ENCODE measurements around the gene SS18.
A peak's percentile ranks its signal among the peaks of the same experiment; 100 is the strongest.

Gene SS18

DNA sequence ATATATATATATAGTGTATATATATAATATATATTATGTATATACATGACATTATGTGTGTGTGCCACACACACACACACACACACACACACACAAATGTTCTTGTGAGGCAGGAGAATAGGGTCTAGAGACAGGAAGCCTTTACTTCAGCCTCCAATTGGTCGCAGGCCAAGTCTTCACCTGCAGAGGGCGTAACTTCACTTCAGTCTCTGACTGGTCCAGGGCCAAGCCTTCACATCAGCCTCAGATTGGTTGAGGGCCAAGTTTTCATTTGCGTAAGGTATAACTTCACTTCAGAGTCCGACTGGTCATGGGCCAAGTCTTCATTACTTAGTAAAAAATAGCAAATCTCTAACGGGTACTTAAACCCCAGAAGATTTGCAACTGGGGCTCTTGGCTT, 13.2 kb upstream of the SS18 start:
- H3K9ac ChIP-seq (ENCODE audit: low read length in 2 of 2), result no peak overlapping the region
- no peaks in the 10 kb centered on the region for H3K9me3 ChIP-seq (ENCODE audit: control insufficient read depth in 2 of 2, low read length in 2 of 2)
- H3K27ac ChIP-seq (ENCODE audit: low read length), result no peak overlapping the region
- no peaks in the 10 kb centered on the region for H3K36me3 ChIP-seq (ENCODE audit: control insufficient read depth in 2 of 2, insufficient read depth in 2 of 2, low read length in 2 of 2)
- H3K27me3 ChIP-seq (ENCODE audit: control insufficient read depth in 1 of 2, insufficient read depth in 2 of 2, low read length in 2 of 2), result no peaks in the 10 kb centered on the region
- H3K4me1 ChIP-seq (ENCODE audit: control insufficient read depth, insufficient read depth, low read length), result no peaks in the 10 kb centered on the region
- no peak overlapping the region for H3K4me3 ChIP-seq (ENCODE audit: low read length in 2 of 2)

DNA sequence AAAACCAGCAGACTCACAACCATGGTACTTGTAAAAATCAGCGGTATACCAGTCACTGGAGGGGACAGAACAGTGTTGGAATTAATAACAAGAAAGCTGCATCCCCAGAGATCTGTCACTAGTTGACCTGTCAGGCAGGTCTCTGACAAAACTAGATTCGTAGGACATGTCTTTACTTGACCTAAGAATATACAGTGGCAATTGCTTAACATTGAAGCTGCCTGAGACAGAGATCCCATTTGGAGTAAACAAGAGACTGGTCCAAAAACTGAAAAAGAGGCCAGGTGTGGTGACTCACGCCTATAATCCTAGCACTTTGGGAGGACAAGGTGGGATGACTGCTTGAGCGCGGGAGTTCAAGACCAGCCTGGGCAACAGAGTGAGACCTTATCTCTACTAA, 7.2 kb upstream of the SS18 start:
- Histone ChIP-seq H3K9me3 (ENCODE audit: control insufficient read depth in 2 of 2, low read length in 2 of 2) (no peaks in the 10 kb centered on the region), H3K27ac (ENCODE audit: low read length) (no peak overlapping the region), H3K9ac (ENCODE audit: low read length in 2 of 2) (no peak overlapping the region), H3K4me3 (ENCODE audit: low read length in 2 of 2) (no peak overlapping the region), H3K4me1 (ENCODE audit: control insufficient read depth, insufficient read depth, low read length) (no peaks in the 10 kb centered on the region), H3K27me3 (ENCODE audit: control insufficient read depth in 1 of 2, insufficient read depth in 2 of 2, low read length in 2 of 2) (no peaks in the 10 kb centered on the region), H3K36me3 (ENCODE audit: control insufficient read depth in 2 of 2, insufficient read depth in 2 of 2, low read length in 2 of 2) (no peaks in the 10 kb centered on the region)

DNA sequence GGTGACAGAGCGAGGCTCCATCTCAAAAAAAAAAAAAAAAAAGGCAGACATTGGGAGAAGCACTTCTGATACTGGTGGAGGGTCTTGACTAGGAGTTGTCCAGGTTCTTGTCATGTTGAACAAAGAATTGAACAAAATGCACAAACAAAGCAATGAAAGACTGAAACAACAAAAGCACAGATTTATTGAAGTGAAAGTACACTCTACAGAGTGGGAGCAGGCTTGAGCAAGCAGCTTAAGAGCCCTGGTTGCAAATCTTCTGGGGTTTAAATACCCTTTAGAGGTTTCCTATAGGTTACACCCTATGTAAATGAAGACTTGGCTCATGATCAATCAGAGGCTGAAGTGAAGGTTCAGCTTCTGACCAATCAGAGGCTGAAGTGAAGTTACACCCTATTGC, 6.4 kb upstream of the SS18 start:
- no peak overlapping the region for H3K27ac ChIP-seq (ENCODE audit: low read length)
- H3K4me1 ChIP-seq (ENCODE audit: control insufficient read depth, insufficient read depth, low read length), result no peaks in the 10 kb centered on the region
- no peaks in the 10 kb centered on the region for H3K9me3 ChIP-seq (ENCODE audit: control insufficient read depth in 2 of 2, low read length in 2 of 2)
- no peak overlapping the region for H3K4me3 ChIP-seq (ENCODE audit: low read length in 2 of 2)
- H3K36me3 ChIP-seq (ENCODE audit: control insufficient read depth in 2 of 2, insufficient read depth in 2 of 2, low read length in 2 of 2), result no peaks in the 10 kb centered on the region
- H3K9ac ChIP-seq (ENCODE audit: low read length in 2 of 2), result no peak overlapping the region
- no peaks in the 10 kb centered on the region for H3K27me3 ChIP-seq (ENCODE audit: control insufficient read depth in 1 of 2, insufficient read depth in 2 of 2, low read length in 2 of 2)

DNA sequence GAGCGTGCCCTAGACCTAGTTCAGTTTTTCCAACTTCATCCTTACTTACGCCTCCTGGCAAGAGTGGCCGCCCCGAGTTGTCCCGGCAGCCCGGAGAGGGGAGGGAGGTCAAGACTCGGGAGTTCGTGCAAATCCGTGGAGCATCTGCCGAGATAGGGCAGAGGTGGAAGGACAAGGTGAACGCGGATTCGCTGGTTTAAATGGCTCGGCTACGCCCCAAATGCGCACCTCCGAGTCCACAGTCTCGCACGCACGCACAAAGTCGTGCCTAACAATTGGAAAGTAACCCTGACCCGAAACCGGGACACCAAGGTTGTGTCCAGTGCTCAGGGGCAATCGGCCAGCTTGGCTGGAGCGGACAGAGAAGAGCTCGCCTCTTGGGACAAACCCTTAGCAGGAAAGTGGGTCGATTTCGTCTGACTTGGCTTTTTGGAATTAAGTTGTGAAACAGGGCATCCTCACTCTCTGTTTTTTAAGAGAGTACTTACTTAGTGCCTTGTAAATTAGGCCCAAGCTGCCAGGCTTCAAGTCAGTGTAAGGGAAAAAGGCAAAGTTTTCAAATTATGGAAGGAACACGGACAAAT, 726 bp upstream of the SS18 start:
- Histone ChIP-seq H3K36me3 (ENCODE audit: control insufficient read depth in 2 of 2, insufficient read depth in 2 of 2, low read length in 2 of 2) (no peaks in the 10 kb centered on the region), H3K4me1 (ENCODE audit: control insufficient read depth, insufficient read depth, low read length) (no peaks in the 10 kb centered on the region), H3K9me3 (ENCODE audit: control insufficient read depth in 2 of 2, low read length in 2 of 2) (no peaks in the 10 kb centered on the region), H3K27me3 (ENCODE audit: control insufficient read depth in 1 of 2, insufficient read depth in 2 of 2, low read length in 2 of 2) (no peaks in the 10 kb centered on the region), H3K9ac (ENCODE audit: low read length in 2 of 2) (peak overlapping the region; percentile 95), H3K27ac (ENCODE audit: low read length) (peak overlapping the region; percentile 97), H3K4me3 (ENCODE audit: low read length in 2 of 2) (peak overlapping the region; percentile 93 to 96)

DNA sequence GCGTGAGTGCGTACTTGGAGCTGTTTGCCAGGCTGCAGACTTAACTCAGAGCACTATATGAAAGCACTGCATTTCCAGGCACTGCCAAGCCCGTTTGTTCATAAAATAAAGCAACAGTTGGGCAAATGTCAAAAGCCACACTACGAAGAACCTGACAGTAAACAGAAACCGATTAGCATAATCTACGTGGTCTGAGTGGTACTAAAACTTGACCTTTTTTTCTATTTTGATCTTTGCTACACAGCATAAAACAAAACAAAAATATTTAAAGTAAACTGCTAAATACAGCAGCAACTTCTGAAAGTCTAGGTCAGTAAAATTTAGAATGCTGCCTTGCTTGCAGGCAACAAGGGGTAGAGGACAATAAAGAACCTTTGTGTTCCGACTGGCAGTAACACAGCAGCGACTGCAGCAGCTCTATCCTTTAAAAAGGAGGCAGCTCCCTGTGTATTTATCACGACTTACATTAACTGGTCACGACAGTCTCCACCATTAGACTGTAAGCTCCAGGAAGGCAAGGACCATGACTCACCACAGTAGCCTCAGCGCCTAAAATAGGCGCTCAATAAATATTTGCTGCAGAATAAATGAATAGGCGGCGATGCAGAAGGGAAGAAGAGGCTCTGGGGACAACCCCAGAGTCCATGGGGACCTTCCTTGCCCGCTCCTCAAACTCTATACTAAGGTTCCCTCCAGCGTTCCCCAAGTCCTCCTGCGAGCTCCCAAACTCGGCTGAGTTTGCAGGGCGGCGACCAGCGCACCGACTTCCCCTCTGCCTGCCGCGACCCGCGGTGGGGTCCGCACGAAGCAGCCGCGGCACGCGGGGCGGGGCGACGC, 902 bp downstream of the SS18 start:
- Histone ChIP-seq H3K9ac (ENCODE audit: low read length in 2 of 2) (peak overlapping the region; percentile 95), H3K9me3 (ENCODE audit: control insufficient read depth in 2 of 2, low read length in 2 of 2) (no peaks in the 10 kb centered on the region), H3K27ac (ENCODE audit: low read length) (peak overlapping the region; percentile 97), H3K36me3 (ENCODE audit: control insufficient read depth in 2 of 2, insufficient read depth in 2 of 2, low read length in 2 of 2) (peaks cover 0 to 3% of the 10 kb centered on the region in 2 donors), H3K27me3 (ENCODE audit: control insufficient read depth in 1 of 2, insufficient read depth in 2 of 2, low read length in 2 of 2) (no peaks in the 10 kb centered on the region), H3K4me1 (ENCODE audit: control insufficient read depth, insufficient read depth, low read length) (no peaks in the 10 kb centered on the region), H3K4me3 (ENCODE audit: low read length in 2 of 2) (peak overlapping the region; percentile 93 to 96)

DNA sequence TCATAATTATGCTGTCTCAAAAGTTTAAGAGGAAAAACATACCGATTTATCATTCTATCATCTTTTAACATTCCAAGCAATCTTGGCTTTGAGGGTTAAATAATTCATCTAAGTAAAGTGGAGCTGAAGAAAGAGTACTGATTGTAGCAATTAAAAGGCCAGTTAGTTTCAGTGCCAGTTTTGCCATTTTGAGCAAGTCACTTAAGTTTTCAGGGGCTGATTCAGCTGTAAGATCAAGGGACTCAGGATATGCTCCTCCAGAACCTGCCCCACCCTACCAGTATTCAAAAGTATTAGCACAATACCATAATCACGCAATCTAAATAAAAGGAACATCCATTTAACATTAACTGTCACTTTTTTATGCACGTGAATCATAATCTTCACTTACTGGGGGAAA, 1.9 kb downstream of the SS18 start:
- H3K9me3 ChIP-seq (ENCODE audit: control insufficient read depth in 2 of 2, low read length in 2 of 2), result no peaks in the 10 kb centered on the region
- H3K4me1 ChIP-seq (ENCODE audit: control insufficient read depth, insufficient read depth, low read length), result no peaks in the 10 kb centered on the region
- peak overlapping the region in 1 of 2 donors; percentile 1 for H3K9ac ChIP-seq (ENCODE audit: low read length in 2 of 2)
- peaks cover 2 to 3% of the 10 kb centered on the region in 2 donors for H3K36me3 ChIP-seq (ENCODE audit: control insufficient read depth in 2 of 2, insufficient read depth in 2 of 2, low read length in 2 of 2)
- no peak overlapping the region for H3K27ac ChIP-seq (ENCODE audit: low read length)
- peak overlapping the region; percentile 93 to 96 for H3K4me3 ChIP-seq (ENCODE audit: low read length in 2 of 2)
- no peaks in the 10 kb centered on the region for H3K27me3 ChIP-seq (ENCODE audit: control insufficient read depth in 1 of 2, insufficient read depth in 2 of 2, low read length in 2 of 2)

DNA sequence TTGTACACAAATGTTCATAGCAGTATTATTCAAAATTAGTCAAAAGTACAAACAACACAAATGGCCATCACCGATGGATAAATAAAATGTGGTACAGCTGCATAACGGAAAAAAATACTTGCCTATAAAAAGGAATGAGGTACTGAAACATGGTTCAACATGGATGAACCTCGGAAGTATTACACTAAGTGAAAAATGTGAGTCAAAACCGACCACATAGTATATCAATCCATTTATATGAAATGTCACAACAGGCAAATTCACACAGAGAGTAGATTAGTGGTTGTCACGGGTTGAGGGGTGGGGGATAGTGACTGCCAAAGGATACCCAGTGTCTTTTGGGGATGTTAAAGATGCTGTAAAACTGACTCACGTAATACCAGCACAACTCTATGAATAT, 3.5 kb downstream of the SS18 start:
- H3K27ac ChIP-seq (ENCODE audit: low read length), result no peak overlapping the region
- H3K4me3 ChIP-seq (ENCODE audit: low read length in 2 of 2), result no peak overlapping the region
- H3K36me3 ChIP-seq (ENCODE audit: control insufficient read depth in 2 of 2, insufficient read depth in 2 of 2, low read length in 2 of 2), result peaks cover 3 to 13% of the 10 kb centered on the region in 2 donors
- H3K9me3 ChIP-seq (ENCODE audit: control insufficient read depth in 2 of 2, low read length in 2 of 2), result no peaks in the 10 kb centered on the region
- no peaks in the 10 kb centered on the region for H3K4me1 ChIP-seq (ENCODE audit: control insufficient read depth, insufficient read depth, low read length)
- H3K27me3 ChIP-seq (ENCODE audit: control insufficient read depth in 1 of 2, insufficient read depth in 2 of 2, low read length in 2 of 2), result no peaks in the 10 kb centered on the region
- no peak overlapping the region for H3K9ac ChIP-seq (ENCODE audit: low read length in 2 of 2)

DNA sequence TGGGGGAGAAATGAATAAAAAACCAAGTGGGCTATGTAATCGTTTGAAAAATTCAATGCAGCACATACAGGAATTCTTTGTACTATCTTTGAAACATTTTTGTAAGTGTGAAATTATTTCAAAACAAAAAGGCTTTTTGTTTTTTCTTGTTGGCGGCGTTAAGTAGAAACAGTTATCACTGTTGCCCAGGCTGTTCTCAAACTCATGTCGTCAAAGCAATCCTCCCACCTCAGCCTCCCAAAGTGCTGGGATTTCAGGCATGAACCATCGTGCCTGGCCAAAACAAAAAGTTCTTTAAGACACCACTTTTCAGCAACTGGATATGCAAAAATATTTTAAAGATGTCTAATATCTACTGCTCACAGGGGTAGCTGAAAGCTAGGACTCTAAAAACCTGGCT, 5.4 kb downstream of the SS18 start:
- Histone ChIP-seq H3K4me1 (ENCODE audit: control insufficient read depth, insufficient read depth, low read length) (no peaks in the 10 kb centered on the region), H3K36me3 (ENCODE audit: control insufficient read depth in 2 of 2, insufficient read depth in 2 of 2, low read length in 2 of 2) (peaks cover 3 to 13% of the 10 kb centered on the region in 2 donors), H3K9me3 (ENCODE audit: control insufficient read depth in 2 of 2, low read length in 2 of 2) (no peaks in the 10 kb centered on the region), H3K4me3 (ENCODE audit: low read length in 2 of 2) (no peak overlapping the region), H3K9ac (ENCODE audit: low read length in 2 of 2) (no peak overlapping the region), H3K27ac (ENCODE audit: low read length) (no peak overlapping the region), H3K27me3 (ENCODE audit: control insufficient read depth in 1 of 2, insufficient read depth in 2 of 2, low read length in 2 of 2) (no peaks in the 10 kb centered on the region)

DNA sequence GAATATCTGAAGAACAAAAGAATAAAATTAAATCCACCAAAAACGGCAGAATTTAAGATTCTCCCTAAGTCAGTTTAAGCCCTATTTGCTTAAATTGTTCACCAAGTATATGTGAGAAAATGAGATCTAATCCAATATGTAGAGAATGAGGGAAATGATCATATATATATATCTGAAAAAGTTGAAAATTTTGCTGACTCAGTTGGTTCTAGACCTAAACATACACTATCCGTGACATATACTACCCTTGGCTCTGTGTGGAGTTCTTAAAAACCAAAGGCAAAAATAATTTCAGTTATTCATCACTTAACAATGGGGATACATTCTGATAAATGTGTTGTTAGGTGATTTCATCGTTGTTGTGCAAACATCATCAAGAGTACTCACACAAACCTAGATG, 7.3 kb downstream of the SS18 start:
- H3K36me3 ChIP-seq (ENCODE audit: control insufficient read depth in 2 of 2, insufficient read depth in 2 of 2, low read length in 2 of 2), result peaks cover 3 to 13% of the 10 kb centered on the region in 2 donors

DNA sequence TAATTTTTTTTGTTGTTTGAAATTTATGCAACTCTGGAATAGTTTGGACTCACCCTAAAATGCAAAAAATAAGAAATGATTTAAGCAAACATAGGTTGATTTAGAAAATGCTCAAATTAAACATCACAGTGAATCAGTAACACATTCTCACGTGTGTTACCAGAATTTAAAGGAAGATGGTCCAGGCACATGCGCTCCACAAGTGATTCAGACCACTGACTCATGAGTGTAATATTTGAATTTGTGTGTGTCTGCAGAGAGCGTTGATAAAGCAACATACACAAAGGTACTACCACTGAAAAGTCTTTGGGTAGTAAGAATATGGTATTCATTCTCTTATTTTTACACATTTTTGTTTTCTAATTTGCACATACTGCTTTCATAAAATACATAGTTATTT, 7.9 kb downstream of the SS18 start:
- Histone ChIP-seq H3K9me3 (ENCODE audit: control insufficient read depth in 2 of 2, low read length in 2 of 2) (no peaks in the 10 kb centered on the region), H3K9ac (ENCODE audit: low read length in 2 of 2) (no peak overlapping the region), H3K27me3 (ENCODE audit: control insufficient read depth in 1 of 2, insufficient read depth in 2 of 2, low read length in 2 of 2) (no peaks in the 10 kb centered on the region), H3K4me3 (ENCODE audit: low read length in 2 of 2) (no peak overlapping the region), H3K27ac (ENCODE audit: low read length) (no peak overlapping the region), H3K36me3 (ENCODE audit: control insufficient read depth in 2 of 2, insufficient read depth in 2 of 2, low read length in 2 of 2) (peaks cover 3 to 16% of the 10 kb centered on the region in 2 donors), H3K4me1 (ENCODE audit: control insufficient read depth, insufficient read depth, low read length) (no peaks in the 10 kb centered on the region)

More for the DNA sequence above, 7.3 kb downstream of the SS18 start:
- Histone ChIP-seq H3K27ac (ENCODE audit: low read length) (no peak overlapping the region), H3K4me3 (ENCODE audit: low read length in 2 of 2) (no peak overlapping the region), H3K27me3 (ENCODE audit: control insufficient read depth in 1 of 2, insufficient read depth in 2 of 2, low read length in 2 of 2) (no peaks in the 10 kb centered on the region), H3K9ac (ENCODE audit: low read length in 2 of 2) (no peak overlapping the region), H3K9me3 (ENCODE audit: control insufficient read depth in 2 of 2, low read length in 2 of 2) (no peaks in the 10 kb centered on the region), H3K4me1 (ENCODE audit: control insufficient read depth, insufficient read depth, low read length) (no peaks in the 10 kb centered on the region)

DNA sequence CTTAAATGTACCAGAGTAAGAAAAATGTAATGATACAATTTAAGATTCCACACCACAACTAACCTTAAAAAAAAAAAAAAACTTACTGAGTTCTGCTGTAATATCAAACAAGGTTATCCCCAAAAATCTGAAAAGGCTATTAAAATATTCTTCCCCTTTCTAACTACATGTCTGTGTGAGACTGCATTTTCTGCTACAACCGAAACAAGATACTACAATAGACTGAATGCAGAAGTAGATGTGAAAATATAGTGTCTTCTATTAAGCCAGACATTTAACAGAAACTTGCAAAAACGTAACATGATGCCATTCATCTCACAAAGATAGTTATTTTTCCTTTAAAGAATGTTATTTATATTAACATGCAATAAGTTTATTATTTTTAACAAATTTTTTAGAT, 16.2 kb downstream of the SS18 start:
- peaks cover 4 to 5% of the 10 kb centered on the region in 2 donors for H3K9me3 ChIP-seq (ENCODE audit: control insufficient read depth in 2 of 2, low read length in 2 of 2)
- peaks cover 8 to 27% of the 10 kb centered on the region in 2 donors for H3K36me3 ChIP-seq (ENCODE audit: control insufficient read depth in 2 of 2, insufficient read depth in 2 of 2, low read length in 2 of 2)
- H3K27me3 ChIP-seq (ENCODE audit: control insufficient read depth in 1 of 2, insufficient read depth in 2 of 2, low read length in 2 of 2), result no peaks in the 10 kb centered on the region
- H3K9ac ChIP-seq (ENCODE audit: low read length in 2 of 2), result no peak overlapping the region
- no peak overlapping the region for H3K4me3 ChIP-seq (ENCODE audit: low read length in 2 of 2)
- H3K27ac ChIP-seq (ENCODE audit: low read length), result no peak overlapping the region
- H3K4me1 ChIP-seq (ENCODE audit: control insufficient read depth, insufficient read depth, low read length), result no peaks in the 10 kb centered on the region

Measured in stomach smooth muscle (tissue), 2 donors.